Neural cell (in vitro differentiated cells): ENCODE results near the gene IFIT3. TPM values are rescaled to one million over a fixed set of nuclear protein-coding genes. Genes with fewer than 3 reads are reported as not detected.

Source experiments
- H2AFZ ChIP-seq: fragments of 200-600, 300-800 bp; sonication (generic), shearing (Covaris generic); 2 replicates; pipeline ENCODE4 v1.6.0; 2014; ENCODE audit warnings: low read depth, mild to moderate bottlenecking, antibody characterized with exemption, low read length, moderate library complexity
- H3F3A ChIP-seq: fragments of 200-600 bp; shearing (Covaris generic); 2 replicates; pipeline ENCODE4 v1.6.1; 2016; ENCODE audit warnings: mild to moderate bottlenecking, moderate library complexity, mixed read lengths, antibody characterized with exemption, low read length; ENCODE audit not compliant: insufficient read depth, poor library complexity, severe bottlenecking
- H3K27ac ChIP-seq: fragments of 200-600, 300-800 bp; sonication (generic), shearing (Covaris generic); 2 replicates; pipeline ENCODE4 v1.5.1; 2014; ENCODE audit warnings: mild to moderate bottlenecking, low read length, moderate library complexity
- H3K27me3 ChIP-seq: fragments of 300-800, 200-600 bp; sonication (generic), shearing (Covaris generic); 2 replicates; pipeline ENCODE4 v1.6.0; 2014; ENCODE audit warnings: mild to moderate bottlenecking, low read depth, low read length, moderate library complexity; ENCODE audit not compliant: insufficient read depth
- H3K36me3 ChIP-seq: fragments of 300-800, 200-600 bp; sonication (generic), shearing (Covaris generic); 2 replicates; pipeline ENCODE4 v1.5.1; 2014; ENCODE audit warnings: mild to moderate bottlenecking, antibody characterized with exemption, low read length, moderate library complexity; ENCODE audit not compliant: insufficient read depth
- H3K4me2 ChIP-seq: fragments of 300-800, 200-600 bp; sonication (generic), shearing (Covaris generic); 2 replicates; pipeline ENCODE4 v1.6.0; 2014; ENCODE audit warnings: mild to moderate bottlenecking, low read length
- H3K4me3 ChIP-seq: fragments of 300-800, 200-600 bp; sonication (generic), shearing (Covaris generic); 2 replicates; pipeline ENCODE4 v1.5.1; 2014; ENCODE audit warnings: mild to moderate bottlenecking, low read length, moderate library complexity
- H3K79me2 ChIP-seq: fragments of 200-600 bp; shearing (Covaris generic); replicated peaks from 2 replicates; pipeline ENCODE4 v1.6.0; 2014; ENCODE audit warnings: mild to moderate bottlenecking, low read length, moderate library complexity; ENCODE audit not compliant: insufficient read depth
- H3K9ac ChIP-seq: fragments of 300-800, 200-600 bp; sonication (generic), shearing (Covaris generic); 2 replicates; pipeline ENCODE4 v1.6.1; 2016; ENCODE audit warnings: mild to moderate bottlenecking, low read length, mixed read lengths
- H3K9me2 ChIP-seq: fragments of 200-600 bp; shearing (Covaris generic); 2 replicates; pipeline ENCODE4 v1.6.1; 2016; ENCODE audit warnings: mild to moderate bottlenecking, low read length, mixed read lengths; ENCODE audit not compliant: insufficient read depth
- H3K9me3 ChIP-seq: fragments of 200-600, 300-800 bp; sonication (generic), shearing (Covaris generic); 2 replicates; pipeline ENCODE4 v1.6.1; 2016; ENCODE audit warnings: mild to moderate bottlenecking, mixed run types, low read length, moderate library complexity, mixed read lengths
- H4K20me1 ChIP-seq: fragments of 200-600 bp; shearing (Covaris generic); 2 replicates; pipeline ENCODE4 v1.6.1; 2016; ENCODE audit warnings: mild to moderate bottlenecking, mixed run types; ENCODE audit not compliant: insufficient read depth
- CTCF ChIP-seq: fragments of 450-650 bp; IDR thresholded peaks from 2 replicates; pipeline ENCODE4 v1.5.1; 2014; ENCODE audit warnings: antibody characterized with exemption, mild to moderate bottlenecking, moderate library complexity; ENCODE audit not compliant: poor library complexity, severe bottlenecking
- EP300 ChIP-seq: fragments of 450-650 bp; conservative IDR thresholded peaks from 2 replicates; pipeline ENCODE4 v1.6.1; 2014; ENCODE audit warnings: antibody characterized with exemption, mild to moderate bottlenecking, moderate library complexity; ENCODE audit not compliant: poor library complexity, severe bottlenecking
- EZH2 ChIP-seq: fragments of 200-600, 300-800 bp; shearing (Covaris generic), sonication (generic); IDR thresholded peaks from 2 replicates; pipeline ENCODE4 v1.6.1; 2014; ENCODE audit warnings: antibody characterized with exemption, low read length, borderline replicate concordance, mild to moderate bottlenecking; ENCODE audit not compliant: insufficient read depth, poor library complexity, severe bottlenecking
- MXI1 ChIP-seq: fragments of 450-650 bp; conservative IDR thresholded peaks from 2 replicates; pipeline ENCODE4 v1.6.1; 2014; ENCODE audit warnings: antibody characterized with exemption, mild to moderate bottlenecking; ENCODE audit not compliant: poor library complexity, severe bottlenecking
- POLR2AphosphoS5 ChIP-seq: IDR thresholded peaks from 2 replicates; pipeline ENCODE4 v1.6.1; 2012
- RAD21 ChIP-seq: fragments of 450-650 bp; conservative IDR thresholded peaks from 2 replicates; pipeline ENCODE4 v1.6.1; 2014; ENCODE audit warnings: antibody characterized with exemption, mild to moderate bottlenecking, moderate library complexity
- REST ChIP-seq: IDR thresholded peaks from 2 replicates; pipeline ENCODE4 v1.6.1; 2012; ENCODE audit warnings: borderline replicate concordance
- SMC3 ChIP-seq: fragments of 450-650 bp; conservative IDR thresholded peaks from 2 replicates; pipeline ENCODE4 v1.6.1; 2014; ENCODE audit warnings: antibody characterized with exemption, mild to moderate bottlenecking, moderate library complexity; ENCODE audit not compliant: poor library complexity
- TAF1 ChIP-seq: IDR thresholded peaks from 2 replicates; pipeline ENCODE4 v1.6.1; 2012; ENCODE audit warnings: low read depth
- polyA plus RNA-seq: library from polyadenylated mRNA; depleted of rRNA; stranded (reverse); fragments of >200 nt; gene quantifications from 2 replicates; pipeline ENCODE4 v1.2.3, GENCODE V29; 2014

Gene IFIT3
- polyA plus RNA-seq, 1 donor from 2014 or later = 0.24 TPM

- TF ChIP-seq SMC3 (no peak), MXI1 (peak; percentile 32), TAF1 (peak; percentile 44), REST (peak; percentile 79), POLR2AphosphoS5 (peak; percentile 91)
- Histone ChIP-seq H3K4me3 (peak overlapping the region; percentile 64), H3K9me3 (no peaks in the 10 kb centered on the region), H2AFZ (peak overlapping the region; percentile 71), H3K9me2 (no peaks in the 10 kb centered on the region), H3F3A (peaks cover 3% of the 10 kb centered on the region), H3K36me3 (no peaks in the 10 kb centered on the region), H3K27me3 (no peaks in the 10 kb centered on the region), H3K27ac (peak overlapping the region; percentile 93), H3K79me2 (no peaks in the 10 kb centered on the region), H3K9ac (peak overlapping the region; percentile 77), H3K4me2 (peak overlapping the region; percentile 76), H4K20me1 (no peaks in the 10 kb centered on the region)
Measured at GRCh38 chr10:89342206-89342958, 14.6 kb downstream of the IFIT3 start.

GRCh38 chr10:89343089-89343767 is 15.4 kb downstream of the IFIT3 start:
- peak overlapping the region; percentile 93 for H3K27ac ChIP-seq
- H3K4me3 ChIP-seq = peak overlapping the region; percentile 64
- H3F3A ChIP-seq = peaks cover 3% of the 10 kb centered on the region
- peak overlapping the region; percentile 71 for H2AFZ ChIP-seq
- no peaks in the 10 kb centered on the region for H3K36me3 ChIP-seq
- H3K9me3 ChIP-seq = no peaks in the 10 kb centered on the region
- TF ChIP-seq EP300 (no peak), CTCF (no peak), EZH2 (no peak), SMC3 (no peak), POLR2AphosphoS5 (no peak), REST (no peak), TAF1 (no peak), MXI1 (no peak), RAD21 (no peak)
- H3K27me3 ChIP-seq = no peaks in the 10 kb centered on the region
- H3K79me2 ChIP-seq = no peaks in the 10 kb centered on the region
- no peaks in the 10 kb centered on the region for H4K20me1 ChIP-seq
- no peaks in the 10 kb centered on the region for H3K9me2 ChIP-seq
- H3K9ac ChIP-seq = peak overlapping the region; percentile 63
- peak overlapping the region; percentile 71 for H3K4me2 ChIP-seq
